GM19463 (cell line): ENCODE data around the gene HSH2D.
A peak's percentile ranks its signal among the peaks of the same experiment; 100 is the strongest.

Experiments used
- ATAC-seq: cut with Tn5 transposase; IDR thresholded peaks from one replicate; pipeline ENCODE4 v1.9.1; 2021; ENCODE audit warnings: mild to moderate bottlenecking, moderate library complexity; ENCODE audit not compliant: unreplicated experiment

Gene HSH2D

GRCh38 chr19:16191216-16191908, 47.9 kb downstream of the HSH2D start:
- no peak for ATAC-seq

- ATAC-seq, result no peak
These were observed 50.0 kb downstream of the HSH2D start for GRCh38 chr19:16193466-16193865.

- no peak for ATAC-seq
These were observed 53.7 kb downstream of the HSH2D start for GRCh38 chr19:16197188-16197621.

- ATAC-seq, result peak; percentile 90
These were observed 54.3 kb downstream of the HSH2D start, which contains the start of gene AP1M1 for GRCh38 chr19:16197622-16198369. Gene AP1M1, plus strand, starts transcription at chr19:16197911. Its CDS starts 116 bp downstream, at chr19:16198027.

- no peak for ATAC-seq
These were observed 54.8 kb downstream of the HSH2D start for GRCh38 chr19:16198370-16198651.

GRCh38 chr19:16199275-16199932, 55.9 kb downstream of the HSH2D start:
- no peak for ATAC-seq

- ATAC-seq, result no peak
These were observed 56.8 kb downstream of the HSH2D start for GRCh38 chr19:16200038-16201010.

- ATAC-seq, result no peak
These were observed 57.5 kb downstream of the HSH2D start for GRCh38 chr19:16201011-16201391.

- no peak for ATAC-seq
These were observed 59.1 kb downstream of the HSH2D start for GRCh38 chr19:16202320-16203255.

- no peak for ATAC-seq
These were observed 59.9 kb downstream of the HSH2D start for GRCh38 chr19:16203256-16204004.

GRCh38 chr19:16204005-16204294, 60.5 kb downstream of the HSH2D start:
- ATAC-seq, result no peak

GRCh38 chr19:16205205-16206045, 61.9 kb downstream of the HSH2D start:
- ATAC-seq, result no peak

GRCh38 chr19:16206046-16206605, 62.6 kb downstream of the HSH2D start:
- ATAC-seq, result no peak

GRCh38 chr19:16206637-16207036, 63.2 kb downstream of the HSH2D start:
- ATAC-seq, result no peak

GRCh38 chr19:16207063-16207462, 63.6 kb downstream of the HSH2D start:
- no peak for ATAC-seq

- no peak for ATAC-seq
These were observed 64.1 kb downstream of the HSH2D start for GRCh38 chr19:16207490-16208025.
